ENCODE data around the gene ORAI2.

Gene ORAI2

DNA sequence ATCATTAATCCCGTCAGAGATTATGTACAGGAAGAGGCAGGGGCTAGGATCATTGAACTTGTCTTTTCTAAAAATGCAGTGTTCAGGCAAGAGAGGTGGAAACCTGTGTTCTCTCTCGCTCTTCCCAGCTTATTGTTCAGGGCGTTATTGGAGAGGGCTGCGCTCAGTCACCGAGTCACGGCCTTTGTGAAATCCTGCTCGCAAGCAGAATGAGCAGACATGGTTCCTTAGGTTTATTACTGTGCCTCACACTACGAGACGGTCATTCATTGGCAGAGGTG is 37.8 kb upstream of the ORAI2 start:
- no peaks in the 10 kb centered on the region for H3F3A ChIP-seq (ENCODE audit: low read depth)
- no peaks in the 10 kb centered on the region for H3K9me3 ChIP-seq (ENCODE audit: insufficient read depth, low read depth, low read length)
- peak overlapping the region; percentile 78 for H2AFZ ChIP-seq (ENCODE audit: low read length)
- no peak for TF ChIP-seq EZH2phosphoT487 (IDR thresholded peaks at IDR 0.05; ENCODE audit: borderline replicate concordance)
- TF ChIP-seq, protein P1, sequence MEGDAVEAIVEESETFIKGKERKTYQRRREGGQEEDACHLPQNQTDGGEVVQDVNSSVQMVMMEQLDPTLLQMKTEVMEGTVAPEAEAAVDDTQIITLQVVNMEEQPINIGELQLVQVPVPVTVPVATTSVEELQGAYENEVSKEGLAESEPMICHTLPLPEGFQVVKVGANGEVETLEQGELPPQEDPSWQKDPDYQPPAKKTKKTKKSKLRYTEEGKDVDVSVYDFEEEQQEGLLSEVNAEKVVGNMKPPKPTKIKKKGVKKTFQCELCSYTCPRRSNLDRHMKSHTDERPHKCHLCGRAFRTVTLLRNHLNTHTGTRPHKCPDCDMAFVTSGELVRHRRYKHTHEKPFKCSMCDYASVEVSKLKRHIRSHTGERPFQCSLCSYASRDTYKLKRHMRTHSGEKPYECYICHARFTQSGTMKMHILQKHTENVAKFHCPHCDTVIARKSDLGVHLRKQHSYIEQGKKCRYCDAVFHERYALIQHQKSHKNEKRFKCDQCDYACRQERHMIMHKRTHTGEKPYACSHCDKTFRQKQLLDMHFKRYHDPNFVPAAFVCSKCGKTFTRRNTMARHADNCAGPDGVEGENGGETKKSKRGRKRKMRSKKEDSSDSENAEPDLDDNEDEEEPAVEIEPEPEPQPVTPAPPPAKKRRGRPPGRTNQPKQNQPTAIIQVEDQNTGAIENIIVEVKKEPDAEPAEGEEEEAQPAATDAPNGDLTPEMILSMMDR (conservative IDR thresholded peaks at IDR 0.05; ENCODE audit: low read length): no peak
- peaks cover 25% of the 10 kb centered on the region for H3K79me2 ChIP-seq (ENCODE audit: insufficient read depth, low read length)
- no peaks in the 10 kb centered on the region for H3K9me2 ChIP-seq (replicated peaks; ENCODE audit: low read depth, low read length)
- H3K4me2 ChIP-seq (ENCODE audit: low read depth, low read length, poor library complexity, severe bottlenecking): peak overlapping the region; percentile 85
- H4K20me1 ChIP-seq (ENCODE audit: insufficient read depth, low read length, poor library complexity, severe bottlenecking): peaks cover 8% of the 10 kb centered on the region
- peak overlapping the region; percentile 91 for H3K9ac ChIP-seq (ENCODE audit: low read depth, low read length, poor library complexity, severe bottlenecking)
- H3K4me3 ChIP-seq (ENCODE audit: low read length, poor library complexity, severe bottlenecking): peak overlapping the region; percentile 98
- H3K27me3 ChIP-seq (ENCODE audit: insufficient read depth, low read length, poor library complexity, severe bottlenecking): no peaks in the 10 kb centered on the region
- H3K4me1 ChIP-seq (ENCODE audit: insufficient read depth, low read length, poor library complexity, severe bottlenecking): peaks cover 9% of the 10 kb centered on the region
- peaks cover 14% of the 10 kb centered on the region; the same call in 1 of the 2 replicates for H3K36me3 ChIP-seq (ENCODE audit: insufficient read depth, low read length)

DNA sequence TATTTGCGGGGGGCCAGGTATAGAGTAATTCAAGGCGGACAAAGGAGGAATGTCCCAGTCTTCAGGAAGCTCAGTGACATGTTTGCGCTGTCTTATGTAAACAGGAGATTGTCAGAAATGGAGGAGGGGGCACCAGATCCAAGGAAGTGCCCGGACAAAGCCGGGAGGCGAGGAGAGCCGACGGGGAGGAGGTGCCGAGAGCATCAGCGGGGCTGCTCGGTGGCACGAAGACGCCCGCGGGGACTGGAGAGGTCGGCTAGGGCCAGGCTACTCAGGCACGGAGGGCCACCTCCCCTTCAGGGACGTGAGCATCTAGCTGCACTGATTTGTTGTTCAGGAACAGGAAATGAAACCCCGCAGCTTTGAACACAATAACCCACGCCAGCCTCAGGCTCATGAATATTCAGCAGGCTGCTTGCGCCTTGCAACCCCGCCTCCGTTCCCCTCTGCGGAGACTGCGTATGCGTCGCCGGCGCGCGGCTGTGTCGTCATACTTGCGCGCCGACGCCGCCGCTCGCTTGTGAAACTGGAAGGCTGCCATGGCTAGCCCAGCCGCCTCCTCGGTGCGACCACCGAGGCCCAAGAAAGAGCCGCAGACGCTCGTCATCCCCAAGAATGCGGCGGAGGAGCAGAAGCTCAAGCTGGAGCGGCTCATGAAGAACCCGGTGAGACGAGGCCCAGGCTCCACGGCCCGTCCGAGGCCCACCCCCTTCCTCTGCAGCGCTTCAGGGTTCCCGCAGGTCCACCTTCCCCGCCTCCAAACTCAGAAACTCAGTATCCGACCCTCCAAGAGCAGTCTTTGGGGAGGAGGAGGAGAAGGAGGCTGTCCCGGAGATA is 37.3 kb upstream of the ORAI2 start, which contains the start of gene PRKRIP1:
PRKRIP1 (plus strand) TSS at position 491 of the 837 bp plus-strand sequence; CDS start at position 540, 49 bp downstream.
- peak within 1 kb of the TSS; percentile 78 for H2AFZ ChIP-seq (ENCODE audit: low read length)
- no peaks in the 10 kb centered on the region for H3K9me2 ChIP-seq (replicated peaks; ENCODE audit: low read depth, low read length)
- peak within 1 kb of the TSS; percentile 85 for H3K4me2 ChIP-seq (ENCODE audit: low read depth, low read length, poor library complexity, severe bottlenecking)
- H3K9ac ChIP-seq (ENCODE audit: low read depth, low read length, poor library complexity, severe bottlenecking): peak within 1 kb of the TSS; percentile 91
- no peaks in the 10 kb centered on the region for H3K9me3 ChIP-seq (ENCODE audit: insufficient read depth, low read depth, low read length)
- no peaks in the 10 kb centered on the region for H3F3A ChIP-seq (ENCODE audit: low read depth)
- peak within 1 kb of the TSS; percentile 98 for H3K4me3 ChIP-seq (ENCODE audit: low read length, poor library complexity, severe bottlenecking)
- peaks cover 19% of the 10 kb centered on the region; the same call in 1 of the 2 replicates for H3K36me3 ChIP-seq (ENCODE audit: insufficient read depth, low read length)
- peaks cover 8% of the 10 kb centered on the region for H4K20me1 ChIP-seq (ENCODE audit: insufficient read depth, low read length, poor library complexity, severe bottlenecking)
- TF ChIP-seq, protein P1 (conservative IDR thresholded peaks at IDR 0.05; ENCODE audit: low read length): no peak
- TF ChIP-seq EZH2phosphoT487 (IDR thresholded peaks at IDR 0.05; ENCODE audit: borderline replicate concordance): no peak
- peaks cover 9% of the 10 kb centered on the region for H3K4me1 ChIP-seq (ENCODE audit: insufficient read depth, low read length, poor library complexity, severe bottlenecking)
- no peaks in the 10 kb centered on the region for H3K27me3 ChIP-seq (ENCODE audit: insufficient read depth, low read length, poor library complexity, severe bottlenecking)
- H3K79me2 ChIP-seq (ENCODE audit: insufficient read depth, low read length): peaks cover 25% of the 10 kb centered on the region

DNA sequence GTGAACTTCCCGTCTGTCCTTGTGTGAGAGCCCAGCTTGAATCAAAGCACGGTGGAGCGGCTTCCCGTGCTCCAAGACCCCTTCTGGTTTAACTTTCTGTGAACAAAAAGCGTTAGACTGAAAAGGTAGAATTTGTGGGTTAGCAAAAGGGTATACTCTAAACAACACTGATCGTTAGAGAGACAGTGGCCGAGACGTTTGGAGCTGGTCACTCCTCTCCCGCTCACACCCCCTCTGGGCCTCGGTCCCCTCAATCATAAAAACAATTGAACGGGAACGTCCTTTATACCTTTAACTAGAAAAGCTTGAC is 36.7 kb upstream of the ORAI2 start:
- H3K9me3 ChIP-seq (ENCODE audit: insufficient read depth, low read depth, low read length): no peaks in the 10 kb centered on the region

More for the DNA sequence above, 36.7 kb upstream of the ORAI2 start:
- H2AFZ ChIP-seq (ENCODE audit: low read length): peak overlapping the region; percentile 78
- H3K36me3 ChIP-seq (ENCODE audit: insufficient read depth, low read length): peaks cover 20% of the 10 kb centered on the region; the same call in 1 of the 2 replicates
- H3K9me2 ChIP-seq (replicated peaks; ENCODE audit: low read depth, low read length): no peaks in the 10 kb centered on the region
- H3K4me2 ChIP-seq (ENCODE audit: low read depth, low read length, poor library complexity, severe bottlenecking): peak overlapping the region; percentile 85
- H3K4me3 ChIP-seq (ENCODE audit: low read length, poor library complexity, severe bottlenecking): peak overlapping the region; percentile 98
- H4K20me1 ChIP-seq (ENCODE audit: insufficient read depth, low read length, poor library complexity, severe bottlenecking): peaks cover 8% of the 10 kb centered on the region
- peak overlapping the region; percentile 91 for H3K9ac ChIP-seq (ENCODE audit: low read depth, low read length, poor library complexity, severe bottlenecking)
- TF ChIP-seq, protein P1 (conservative IDR thresholded peaks at IDR 0.05; ENCODE audit: low read length): no peak
- no peak for TF ChIP-seq EZH2phosphoT487 (IDR thresholded peaks at IDR 0.05; ENCODE audit: borderline replicate concordance)
- H3K4me1 ChIP-seq (ENCODE audit: insufficient read depth, low read length, poor library complexity, severe bottlenecking): peaks cover 9% of the 10 kb centered on the region
- no peaks in the 10 kb centered on the region for H3F3A ChIP-seq (ENCODE audit: low read depth)
- H3K79me2 ChIP-seq (ENCODE audit: insufficient read depth, low read length): peaks cover 25% of the 10 kb centered on the region
- H3K27me3 ChIP-seq (ENCODE audit: insufficient read depth, low read length, poor library complexity, severe bottlenecking): no peaks in the 10 kb centered on the region

Data from Loucy (cell line).